NCI-H2196 (cell line): ENCODE measurements around the gene GDPD1.
"Not testable (repeated sequence)": the region's sequence is repeated elsewhere in the genome, so short reads cannot be mapped to it uniquely, and the experiment has no call there.

Source experiments
- DNase-seq: peaks from one replicate; lab custom pipeline; 2025; ENCODE audit not compliant: unreplicated experiment; lab: John Stamatoyannopoulos, UW

Gene GDPD1

DNA sequence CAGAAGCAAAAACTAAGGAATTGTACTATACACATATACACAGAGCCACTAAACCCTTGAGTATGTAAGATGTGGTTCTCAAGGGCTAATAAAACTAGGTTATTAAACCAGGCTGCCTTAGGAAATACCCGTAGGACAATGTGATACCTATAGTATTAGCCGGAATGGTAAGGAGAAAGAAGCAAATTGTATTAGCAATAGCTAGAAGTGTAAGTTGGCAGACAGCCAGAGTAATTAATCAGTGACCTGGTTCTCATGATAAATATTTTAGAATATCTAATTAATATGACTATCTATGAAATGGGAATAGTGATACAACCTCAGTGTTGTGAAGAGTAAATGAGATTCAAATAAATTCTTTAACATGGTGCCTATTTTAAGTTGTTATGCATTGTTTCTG, 18.6 kb downstream of the GDPD1 start:
- DNase-seq = no peak

DNA sequence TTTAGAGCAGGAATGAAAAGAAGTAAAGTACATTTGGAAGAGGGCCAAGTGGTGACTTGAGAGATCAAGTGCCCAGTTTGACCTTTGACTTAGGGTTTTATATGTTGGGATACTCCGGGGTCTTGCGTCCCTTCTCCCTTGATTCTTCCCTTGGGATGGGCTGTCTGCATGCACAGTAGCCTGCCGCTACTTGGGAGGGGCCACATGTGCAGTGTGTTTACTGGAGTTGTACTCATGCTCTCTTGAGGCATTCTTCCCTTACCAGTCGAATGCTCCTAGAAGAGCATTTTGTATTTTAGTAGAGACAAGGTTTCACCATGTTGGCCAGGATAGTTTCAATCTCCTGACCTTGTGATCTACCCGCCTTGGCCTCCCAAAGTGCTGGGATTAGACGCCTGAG, 23.8 kb downstream of the GDPD1 start:
- no peak for DNase-seq

DNA sequence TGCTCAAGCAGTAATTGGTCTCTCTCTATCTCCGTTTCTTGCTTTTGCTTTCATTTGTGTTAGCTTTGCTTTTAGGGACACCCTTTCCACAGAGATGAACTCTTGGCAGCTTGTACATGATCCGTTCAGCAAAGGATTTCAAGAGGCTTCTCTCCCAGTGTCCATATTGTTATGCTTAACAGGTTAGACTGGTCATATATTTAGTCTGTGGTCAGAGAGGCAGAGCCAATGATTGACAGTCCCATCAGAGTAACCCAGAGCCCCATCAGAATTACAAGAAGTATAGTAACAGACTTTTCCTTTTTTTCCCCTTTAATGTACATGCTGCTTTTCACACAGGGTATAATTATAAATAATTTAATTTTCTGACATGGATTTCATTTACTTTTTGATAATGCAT, 34.4 kb downstream of the GDPD1 start:
- DNase-seq = no peak

GRCh38 chr17:59257101-59257500, 36.8 kb downstream of the GDPD1 start:
- DNase-seq = no peak

- no peak for DNase-seq
Observed at GRCh38 chr17:59260722-59261121, 40.4 kb downstream of the GDPD1 start.

GRCh38 chr17:59266745-59267144, 46.4 kb downstream of the GDPD1 start:
- DNase-seq = no peak

GRCh38 chr17:59267776-59268175, 47.5 kb downstream of the GDPD1 start:
- DNase-seq = no peak

DNA sequence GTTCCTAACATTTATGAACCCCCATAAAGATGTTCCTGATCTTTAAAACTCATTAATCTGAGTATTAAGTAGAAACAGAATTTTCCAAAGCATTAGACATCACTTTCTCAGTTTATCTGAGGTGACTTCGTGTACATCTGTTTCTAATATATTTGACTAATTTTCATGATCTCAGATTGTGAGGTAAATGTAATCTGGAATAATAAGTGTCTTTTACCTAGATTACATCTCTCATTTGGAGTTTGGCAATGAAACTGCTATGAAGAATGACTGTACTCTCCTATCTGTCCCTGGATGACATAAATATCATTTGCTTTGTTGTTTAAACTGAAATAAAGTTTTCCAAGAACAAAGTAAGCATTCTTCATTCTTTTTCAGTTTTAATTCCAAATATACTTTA, 55.3 kb downstream of the GDPD1 start:
- no peak for DNase-seq

GRCh38 chr17:59277031-59277430, 56.7 kb downstream of the GDPD1 start:
- DNase-seq = no peak

DNA sequence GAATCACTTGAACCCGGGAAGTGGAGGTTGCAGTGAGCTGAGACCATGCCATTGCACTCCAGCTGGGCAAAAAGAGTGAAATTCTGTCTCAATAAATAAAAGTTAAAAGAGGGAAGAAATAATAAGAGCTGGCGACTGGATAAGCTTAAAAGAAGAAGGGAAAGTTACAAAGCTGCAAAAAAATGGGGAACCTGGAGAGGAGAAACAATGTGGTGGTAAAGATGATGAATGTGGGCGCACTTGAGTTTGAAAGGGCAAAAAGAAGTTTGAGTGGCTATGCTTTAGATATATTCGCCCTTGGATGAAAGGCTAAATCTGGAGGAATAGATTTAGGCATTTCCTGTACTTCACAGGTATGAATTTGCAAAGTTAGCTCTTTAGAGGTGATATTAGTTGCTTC, 58.1 kb downstream of the GDPD1 start:
- DNase-seq = no peak

DNA sequence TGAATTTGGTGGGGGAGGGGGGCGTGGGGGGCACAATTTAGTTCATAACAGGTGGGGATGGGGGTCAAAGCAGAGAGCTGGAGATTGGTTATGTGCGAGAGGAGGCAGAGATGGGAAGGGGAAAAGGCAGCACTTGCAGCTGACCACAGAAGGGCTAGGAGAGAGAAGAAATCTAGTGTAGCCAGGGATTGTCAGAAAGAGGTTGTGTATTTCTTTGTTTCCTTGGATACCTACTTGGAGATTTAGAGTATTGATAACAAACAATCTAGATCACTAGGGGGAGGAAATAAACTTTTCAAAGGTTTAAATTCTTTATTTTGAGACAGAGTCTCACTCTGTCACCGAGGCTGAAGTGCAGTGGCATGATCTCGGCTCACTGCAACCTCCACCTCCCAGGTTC, 64.0 kb downstream of the GDPD1 start:
- DNase-seq = no peak

DNA sequence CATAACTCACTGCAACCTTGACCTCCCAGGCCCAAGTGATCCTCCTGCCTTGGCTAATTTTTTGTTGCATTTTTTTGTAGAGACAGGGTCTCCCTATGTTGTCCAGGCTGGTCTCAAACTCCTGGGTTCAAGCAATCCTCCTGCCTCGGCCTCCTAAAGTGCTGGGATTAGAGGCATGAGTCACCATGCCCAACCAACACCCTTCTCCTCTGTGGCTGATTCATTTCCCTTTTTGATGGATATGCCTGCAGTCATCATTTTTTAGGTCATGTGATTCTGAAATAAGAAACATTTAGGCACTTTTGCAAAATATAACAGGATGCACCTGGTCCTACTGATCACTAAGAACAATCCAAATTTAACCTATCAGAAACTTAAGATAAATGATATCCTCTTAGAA, 67.1 kb downstream of the GDPD1 start:
- DNase-seq = no peak

GRCh38 chr17:59287891-59288290, 67.6 kb downstream of the GDPD1 start:
- DNase-seq = no peak

GRCh38 chr17:59289981-59290301, 69.6 kb downstream of the GDPD1 start:
- DNase-seq = no peak

DNA sequence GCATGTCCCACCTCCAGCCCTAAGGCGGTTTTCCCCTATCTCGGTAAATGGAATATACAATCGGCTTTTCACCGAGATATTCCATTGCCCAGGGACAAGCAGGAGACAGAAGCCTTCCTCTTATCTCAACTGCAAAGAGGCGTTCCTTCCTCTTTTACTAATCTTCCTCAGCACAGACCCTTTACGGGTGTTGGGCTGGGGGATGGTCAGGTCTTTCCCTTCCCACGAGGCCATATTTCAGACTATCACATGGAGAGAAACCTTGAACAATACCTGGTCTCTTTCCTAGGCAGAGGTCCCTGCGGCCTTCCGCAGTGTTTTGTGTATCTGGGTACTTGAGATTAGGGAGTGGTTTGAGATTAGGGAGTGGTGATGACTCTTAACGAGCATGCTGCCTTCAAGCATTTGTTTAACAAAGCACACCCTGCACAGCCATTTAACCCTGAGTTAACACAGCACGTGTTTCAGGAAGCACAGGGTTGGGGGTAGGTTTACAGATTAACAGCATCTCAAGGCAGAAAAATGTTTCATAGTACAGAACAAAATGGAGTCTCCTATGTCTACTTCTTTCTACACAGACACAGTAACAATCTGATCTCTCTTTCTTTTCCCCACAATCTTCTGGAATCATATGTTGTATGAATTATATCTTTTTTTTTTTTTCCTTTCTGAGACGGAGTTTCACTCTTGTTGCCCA, 70.1 kb downstream of the GDPD1 start:
- DNase-seq = not testable (repeated sequence)

DNA sequence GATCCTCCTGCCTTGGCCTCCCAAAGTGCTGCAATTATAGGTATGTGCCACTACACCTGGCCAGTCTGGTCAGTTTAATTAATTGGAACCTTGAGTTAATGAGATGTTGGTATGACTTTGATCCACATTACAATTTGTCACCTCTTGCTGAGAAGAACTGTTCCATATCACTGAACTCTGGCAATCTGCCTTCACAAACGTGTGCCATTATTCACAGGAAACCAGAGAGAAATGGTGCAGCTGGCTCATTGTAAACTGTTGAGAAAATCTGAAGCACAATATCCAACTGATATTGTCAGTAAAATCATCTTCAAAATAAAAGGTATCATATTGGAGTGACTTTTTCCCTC, 71.8 kb downstream of the GDPD1 start:
- DNase-seq = peak; percentile 20

DNA sequence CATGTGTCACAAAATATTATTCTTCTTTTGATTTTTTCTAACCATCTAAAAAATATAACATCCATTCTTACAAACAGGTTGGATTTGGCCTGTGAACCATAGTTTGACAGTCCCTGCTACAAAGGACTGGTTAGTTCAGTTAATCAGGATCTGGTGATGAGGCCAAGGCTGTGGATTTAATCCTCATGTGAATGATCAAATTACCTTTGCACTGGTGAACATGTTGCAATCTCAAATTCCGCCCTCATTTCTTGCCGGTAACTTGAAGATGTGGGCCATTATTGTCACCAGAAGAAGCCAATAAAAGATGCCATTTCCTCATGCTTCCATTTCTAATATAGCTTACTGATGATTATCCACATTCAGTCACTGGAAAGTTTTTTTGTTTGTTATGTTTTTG, 75.9 kb downstream of the GDPD1 start:
- no peak for DNase-seq

DNA sequence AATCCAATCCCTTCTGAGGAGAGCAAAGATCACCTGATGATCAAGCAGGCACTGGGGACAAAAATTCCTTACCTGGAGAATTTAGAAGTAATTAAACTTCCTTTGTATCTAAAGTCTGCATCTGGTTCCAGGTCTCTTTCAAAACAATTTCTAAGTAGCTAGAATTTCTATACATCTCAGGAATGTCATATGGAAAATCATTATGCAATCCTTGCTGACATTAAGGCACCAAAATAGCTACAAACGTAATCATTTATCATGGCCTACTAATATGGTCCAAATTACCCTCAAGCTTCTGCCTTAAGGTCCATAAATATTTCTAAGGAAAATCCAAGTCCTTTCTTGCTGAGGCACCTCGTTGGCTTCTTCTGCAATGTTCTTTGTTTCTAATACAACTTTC, 78.2 kb downstream of the GDPD1 start:
- DNase-seq = no peak

DNA sequence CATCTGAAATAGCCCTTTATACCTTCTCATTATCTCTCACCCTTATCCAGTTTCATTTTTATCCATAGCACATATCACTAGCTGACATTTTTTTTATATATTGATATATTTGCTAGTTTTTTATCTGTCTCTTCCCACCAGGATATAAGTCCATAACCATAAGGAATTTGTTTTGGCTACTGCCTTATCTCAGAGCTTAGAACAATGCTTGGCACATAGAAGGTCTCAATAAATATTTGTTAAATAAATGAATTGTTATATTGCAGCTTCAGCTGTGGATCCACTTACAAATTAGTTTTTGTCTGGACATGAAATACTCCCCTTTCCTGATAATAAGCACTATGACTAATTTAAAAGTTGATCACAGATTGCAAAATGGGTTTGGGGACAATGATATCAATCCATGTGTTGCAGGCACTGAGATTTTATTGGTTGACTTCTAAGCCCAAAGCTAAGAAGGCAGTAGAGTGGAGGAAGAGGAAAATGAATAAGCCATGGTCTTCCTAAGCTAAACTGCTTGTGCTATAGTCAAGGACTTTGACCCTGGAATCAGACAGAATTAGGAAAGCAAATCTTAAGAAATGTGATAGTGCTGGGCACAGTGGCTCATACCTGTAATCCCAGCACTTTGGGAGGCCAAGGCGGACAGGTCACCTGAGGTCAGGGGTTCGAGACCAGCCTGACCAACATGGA, 79.2 kb downstream of the GDPD1 start:
- DNase-seq = no peak

DNA sequence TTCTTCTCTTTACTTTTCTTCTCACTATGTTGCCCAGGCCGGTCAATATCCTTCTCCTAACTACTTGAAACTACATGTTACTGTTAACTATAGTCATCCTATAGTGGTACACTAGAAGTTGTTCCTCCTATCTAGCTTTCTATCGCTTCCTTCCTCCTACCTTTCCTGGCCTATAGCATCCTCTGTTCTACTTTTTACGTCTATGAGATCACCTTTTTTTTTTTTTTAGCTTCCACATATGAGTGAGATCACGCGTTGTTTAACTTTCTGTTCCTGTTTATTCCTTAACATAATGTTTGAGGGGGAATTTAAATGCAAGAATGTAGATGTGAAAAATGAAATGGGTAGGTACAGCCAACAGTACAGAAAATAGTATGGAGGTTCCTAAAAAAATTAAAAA, 80.6 kb downstream of the GDPD1 start:
- DNase-seq = no peak

- no peak for DNase-seq
Observed at GRCh38 chr17:59304811-59305210, 84.5 kb downstream of the GDPD1 start.

DNA sequence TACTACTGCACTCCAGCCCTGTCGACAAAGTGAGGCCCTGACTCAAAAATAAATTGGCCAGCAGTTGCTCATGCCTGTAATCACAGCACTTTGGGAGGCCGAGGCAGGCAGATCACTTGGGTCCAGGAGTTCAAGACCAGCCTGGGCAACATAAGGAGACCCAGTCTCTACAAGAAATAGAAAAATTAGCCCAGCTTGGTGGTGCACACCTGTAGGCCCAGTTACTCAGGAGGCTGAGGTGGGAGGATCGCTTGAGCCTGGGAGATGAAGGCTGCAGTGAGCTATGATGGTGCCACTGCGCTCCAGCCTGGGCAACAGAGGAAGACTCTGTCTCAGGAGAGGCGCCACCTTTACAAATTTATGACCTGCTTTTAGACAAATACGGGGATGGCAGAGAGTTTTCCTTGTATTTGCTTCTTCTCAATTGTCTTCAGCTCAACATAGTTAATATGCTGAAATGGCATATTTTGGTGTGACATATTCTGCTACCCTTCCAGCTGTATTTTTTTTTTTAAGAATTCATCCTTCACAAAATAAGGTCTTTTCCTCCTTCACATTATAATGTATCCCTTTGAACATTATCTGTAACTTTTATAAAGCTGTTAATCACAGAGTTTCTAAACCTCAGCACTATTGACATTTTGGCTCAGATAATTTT, 90.1 kb downstream of the GDPD1 start:
- no peak for DNase-seq

DNA sequence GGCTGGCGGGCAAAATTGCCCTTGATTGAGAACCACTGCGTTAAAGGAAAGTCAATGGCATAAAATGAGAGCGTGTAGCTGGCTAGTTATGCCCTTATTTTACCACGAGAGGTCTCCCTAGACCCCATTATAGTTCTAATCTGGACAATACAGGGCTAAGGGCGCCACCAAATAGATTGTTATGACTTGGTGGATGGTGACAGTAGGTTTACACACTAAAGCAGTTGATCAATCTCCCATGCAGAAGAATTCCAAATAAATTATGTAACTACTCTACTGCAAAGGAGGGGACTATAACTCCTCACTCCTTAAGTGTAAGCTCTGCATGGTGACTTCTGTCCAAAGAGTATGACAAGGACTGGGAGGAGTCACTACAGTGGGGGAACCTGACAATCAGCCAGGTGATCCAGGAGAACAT, 90.7 kb downstream of the GDPD1 start:
- DNase-seq = peak; percentile 74
